GM12878 (cell line): Measurements from ENCODE around the gene S100A8. TPM values are rescaled to one million over a fixed set of nuclear protein-coding genes. Genes with fewer than 3 reads are reported as not detected.

Experiments used
- ATAC-seq: fragments of 200-7000 bp; cut with Tn5 transposase; 3 replicates; pipeline ENCODE4 v1.9.1; 2020; ENCODE audit warnings: mild to moderate bottlenecking, moderate library complexity
- BruUV-seq: library from RNA; stranded (reverse); fragments of 400-500 nt; replicated peaks from 2 replicates; lab custom pipeline; 2021; lab: Mats Ljungman, UMichigan
- CTCF ChIA-PET: fragments of 300-600 bp; sonication (Branson Sonifier 250); formaldehyde crosslinking; extraction: SDS; loops from one replicate; lab custom pipeline; 2021; ENCODE audit warnings: inconsistent platforms; lab: Yijun Ruan, JAX
- POLR2A ChIA-PET: fragments of 350-600 bp; formaldehyde crosslinking; extraction: SDS; loops from one replicate; lab custom pipeline; 2021; ENCODE audit warnings: inconsistent platforms; lab: Charles Lee
- RAD21 ChIA-PET: fragments of 300-600 bp; sonication (Branson Sonifier 250); formaldehyde crosslinking; loops from one replicate; lab custom pipeline; 2023; ENCODE audit warnings: antibody characterized with exemption; ENCODE audit not compliant: unreplicated experiment; lab: Charles Lee
- SMC1A ChIA-PET: fragments of 300-600 bp; sonication (Branson Sonifier 250); formaldehyde crosslinking; loops from one replicate; lab custom pipeline; 2023; ENCODE audit not compliant: unreplicated experiment, uncharacterized antibody; lab: Charles Lee
- DNase-seq: peaks from one replicate; pipeline ENCODE4 v3.0.0-alpha.2; 2011; ENCODE audit warnings: low read depth, low spot score
- FAIRE-seq: peaks from 3 replicates; lab custom pipeline; 2011; peaks lifted over from hg19 to GRCh38; lab: Jason Lieb, UNC
- H2AFZ ChIP-seq: 2 replicates; pipeline ENCODE4 v1.6.0; 2011; ENCODE audit warnings: low read depth, low read length, control low read depth; ENCODE audit not compliant: control insufficient read depth
- H3K27ac ChIP-seq: 2 replicates; pipeline ENCODE4 v1.5.1; 2011; ENCODE audit warnings: control low read depth; ENCODE audit not compliant: control insufficient read depth, insufficient read depth
- H3K27me3 ChIP-seq, 2 experiments: replicated peaks in 1 of 2; 2 replicates each; pipeline versions ENCODE4 v1.6.0 to v1.6.1; 2011; ENCODE audit warnings: low read length in 1 of 2; ENCODE audit not compliant: control insufficient read depth in 2 of 2, insufficient read depth in 2 of 2
- H3K36me3 ChIP-seq, 2 experiments: 2 replicates each; pipeline ENCODE4 v1.5.1; 2011; ENCODE audit warnings: low read length in 1 of 2; ENCODE audit not compliant: control insufficient read depth in 2 of 2, insufficient read depth in 2 of 2
- H3K4me1 ChIP-seq: 2 replicates; pipeline ENCODE4 v1.6.1; 2011; ENCODE audit warnings: mild to moderate bottlenecking, low read length, moderate library complexity, mixed read lengths; ENCODE audit not compliant: control insufficient read depth, insufficient read depth
- H3K4me2 ChIP-seq: 2 replicates; pipeline ENCODE4 v1.6.0; 2011; ENCODE audit warnings: control low read depth; ENCODE audit not compliant: control insufficient read depth, insufficient read depth
- H3K4me3 ChIP-seq: fragments of 200-600 bp; sonication (generic); 2 replicates; pipeline ENCODE4 v1.5.1; 2016
- H3K79me2 ChIP-seq: 2 replicates; pipeline ENCODE4 v1.6.0; 2011; ENCODE audit warnings: low read length; ENCODE audit not compliant: control insufficient read depth, insufficient read depth
- H3K9ac ChIP-seq: 2 replicates; pipeline ENCODE4 v1.8.0; 2011; ENCODE audit warnings: low read length, control low read depth, mixed read lengths; ENCODE audit not compliant: control insufficient read depth, insufficient read depth
- H3K9me3 ChIP-seq: replicated peaks from 3 replicates; pipeline ENCODE4 v1.5.1; 2011; ENCODE audit warnings: mild to moderate bottlenecking, low read length; ENCODE audit not compliant: control insufficient read depth, insufficient read depth
- H4K20me1 ChIP-seq: 2 replicates; pipeline ENCODE4 v1.6.0; 2011; ENCODE audit not compliant: control insufficient read depth, insufficient read depth
- ASH2L ChIP-seq: fragments of 300-600, 200-600 bp; sonication (generic); IDR thresholded peaks from 2 replicates; pipeline ENCODE4 v1.6.1; 2017; ENCODE audit warnings: low read depth, mild to moderate bottlenecking, borderline replicate concordance
- BCL3 ChIP-seq: IDR thresholded peaks from 2 replicates; pipeline ENCODE4 v1.6.1; 2011; ENCODE audit warnings: borderline replicate concordance, low read depth, mild to moderate bottlenecking, moderate library complexity, low read length; ENCODE audit not compliant: insufficient read depth, poor library complexity, severe bottlenecking
- CREM ChIP-seq: IDR thresholded peaks from 2 replicates; pipeline ENCODE4 v1.6.1; 2014; ENCODE audit warnings: antibody characterized with exemption, low read depth
- EGR1 ChIP-seq, 2 experiments: IDR thresholded peaks; 1 replicate in 1 of 2; 2 replicates in 1 of 2; pipeline ENCODE4 v1.6.1; 2011 to 2012; ENCODE audit warnings: low read depth in 2 of 2, low read length in 2 of 2, borderline replicate concordance in 1 of 2, mild to moderate bottlenecking in 1 of 2, moderate library complexity in 1 of 2
- HDAC2 ChIP-seq: fragments of 200-600 bp; sonication (generic); IDR thresholded peaks from 2 replicates; pipeline ENCODE4 v1.6.1; 2017
- NFXL1 ChIP-seq: fragments of 450-650 bp; IDR thresholded peaks from 2 replicates; pipeline ENCODE4 v1.6.1; 2017; ENCODE audit warnings: antibody characterized with exemption, mild to moderate bottlenecking, borderline replicate concordance
- RELB ChIP-seq: fragments of 450-650 bp; IDR thresholded peaks from 2 replicates; pipeline ENCODE4 v1.6.1; 2017; ENCODE audit warnings: low read depth, mild to moderate bottlenecking, moderate library complexity
- SMAD5 ChIP-seq: IDR thresholded peaks from 2 replicates; pipeline ENCODE4 v1.6.1; 2016; ENCODE audit warnings: antibody characterized with exemption, low read depth
- SMC3 ChIP-seq: IDR thresholded peaks from 2 replicates; pipeline ENCODE4 v1.6.1; 2011; ENCODE audit warnings: low read length, improper control_type of control experiment, borderline replicate concordance
- STAT1 ChIP-seq: fragments of 450-650 bp; conservative IDR thresholded peaks from 2 replicates; pipeline ENCODE4 v1.6.1; 2014; ENCODE audit warnings: antibody characterized with exemption, mild to moderate bottlenecking
- SUPT20H ChIP-seq: IDR thresholded peaks from 2 replicates; pipeline ENCODE4 v1.6.1; 2011; ENCODE audit warnings: low read depth, mild to moderate bottlenecking, low read length, moderate library complexity, borderline replicate concordance; ENCODE audit not compliant: control insufficient read depth
- TCF12 ChIP-seq: IDR thresholded peaks from 2 replicates; pipeline ENCODE4 v1.6.1; 2011; ENCODE audit warnings: low read depth, mild to moderate bottlenecking, low read length
- ZBED1 ChIP-seq: IDR thresholded peaks from 2 replicates; pipeline ENCODE4 v1.6.1; 2016; ENCODE audit warnings: borderline replicate concordance
- ZBTB33 ChIP-seq: fragments of 450-650 bp; IDR thresholded peaks from 2 replicates; pipeline ENCODE4 v1.6.1; 2017; ENCODE audit warnings: mild to moderate bottlenecking
- ZSCAN29 ChIP-seq: fragments of 450-650 bp; IDR thresholded peaks from 2 replicates; pipeline ENCODE4 v1.6.1; 2017; ENCODE audit warnings: mild to moderate bottlenecking, moderate library complexity
- WGBS: methylation state at CpG from one replicate; pipeline ENCODE4 v1.1.6; 2016; ENCODE audit warnings: low lambda C conversion rate; ENCODE audit not compliant: insufficient replicate concordance, insufficient coverage; ENCODE audit errors: missing lambda C conversion rate; 5-methylcytosine and 5-hydroxymethylcytosine counted together
- in situ Hi-C: fragments of 300-500 bp; cut with MboI; formaldehyde crosslinking; loops from 9 replicates; pipeline ENCODE4 v1.14.3; 2018; ENCODE audit warnings: mixed read lengths
- intact Hi-C: fragments of 100-400 bp; cut with micrococcal nuclease; formaldehyde crosslinking; loops from one replicate; pipeline ENCODE4 v1.14.2; 2022; ENCODE audit not compliant: unreplicated experiment
- polyA plus RNA-seq, 11 experiments: library from polyadenylated mRNA; depleted of rRNA in 4 of 11; unstranded in 6 of 11; stranded (reverse) in 5 of 11; fragments of >200 nt; fragmentation: Nextera tagmentation in 4 of 11; fragmentation: Illumina TruSeq in 1 of 11; extraction: Ambion mirVana in 4 of 11; extraction: Trizol in 1 of 11; gene quantifications; 1 replicate in 1 of 11; 2 replicates in 10 of 11; pipeline versions ENCODE4 v1.2.1 to v1.2.3, GENCODE V29; 2011 to 2016; ENCODE audit warnings: inconsistent platforms in 2 of 11, missing spikeins in 2 of 11, low read depth in 1 of 11
- total RNA-seq, 4 experiments: library from RNA; depleted of rRNA in 3 of 4; stranded (reverse); fragments of >200 nt in 3 of 4; fragmentation: Illumina TruSeq in 1 of 4; extraction: Trizol in 1 of 4; gene quantifications; 2 replicates each; pipeline versions ENCODE4 v1.2.1 to v1.2.3, GENCODE V29; 2013 to 2021
- TF ChIP-seq, protein P1 (sequence below): IDR thresholded peaks from 2 replicates; pipeline ENCODE4 v1.6.1; 2012; ENCODE audit warnings: low read depth, low read length, improper control_type of control experiment
- TF ChIP-seq, protein P2 (sequence below): fragments of 150-350 bp; IDR thresholded peaks from 2 replicates; pipeline ENCODE4 v1.6.1; 2016; ENCODE audit warnings: low read depth, low read length

The S100A8 gene
- total and polyA plus RNA-seq, 10 of the 15 experiments (the other 5 are each of a cell fraction or from before 2014, with no cell fraction given): 0.28 TPM; not detected in 9

DNA sequence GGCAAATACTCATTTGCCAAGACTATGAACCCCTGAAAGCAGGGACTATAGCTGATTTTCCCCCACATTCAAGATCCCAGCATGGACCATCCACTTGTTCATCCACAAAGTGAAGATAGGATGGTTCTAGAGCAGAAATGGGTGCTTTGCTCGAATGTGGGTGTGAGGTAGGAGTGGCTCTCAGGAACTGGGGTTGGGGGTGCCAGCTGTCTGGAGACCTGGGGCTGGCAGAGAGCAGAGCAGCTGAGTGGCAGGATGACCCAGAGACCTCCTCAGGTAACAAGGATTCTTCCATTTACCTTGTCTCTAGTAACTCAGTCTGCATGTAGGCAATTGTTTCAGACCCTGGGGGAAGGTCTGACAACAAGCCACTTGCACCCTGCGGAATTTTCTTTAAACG is 27.2 kb downstream of the S100A8 start:
- Histone ChIP-seq H3K4me1 (no peaks in the 10 kb centered on the region), H3K4me2 (no peak overlapping the region), H3K9me3 (no peaks in the 10 kb centered on the region), H3K27me3 (no peaks in the 10 kb centered on the region), H4K20me1 (no peaks in the 10 kb centered on the region), H3K79me2 (no peaks in the 10 kb centered on the region), H2AFZ (no peak overlapping the region), H3K27ac (no peak overlapping the region), H3K4me3 (no peak overlapping the region), H3K36me3 (no peaks in the 10 kb centered on the region), H3K9ac (no peak overlapping the region)
- no TSS peak for BruUV-seq
- intact Hi-C loops (no loop called here), in situ Hi-C loops (no loop called here)
- ChIA-PET CTCF (interaction anchor here (1.8 kb wide), 1 partner anchor 52 kb away, joined by 3 read pairs; no protein-coding TSS in a partner anchor), RAD21 (no interaction called here), POLR2A (no interaction called here), SMC1A (interaction anchor here (1.9 kb wide), 1 partner anchor 11 kb away, joined by 5 read pairs; no protein-coding TSS in a partner anchor)
- WGBS: 0% methylated on average over 3 of the region's 3 CpGs
- ATAC-seq (no peak), FAIRE-seq (no peak), DNase-seq (no peak)
- TF ChIP-seq RELB (no peak), NFXL1 (no peak), TCF12 (no peak), ASH2L (no peak), ZSCAN29 (no peak), CREM (no peak), HDAC2 (no peak), BCL3 (no peak), SUPT20H (no peak), EGR1 (IDR thresholded peaks at IDR 0.05; ENCODE audit: borderline replicate concordance in 1 of 2, low read depth in 2 of 2, low read length in 2 of 2) (no peak), SMAD5 (no peak), ZBTB33 (no peak), SMC3 (no peak), ZBED1 (no peak), STAT1 (no peak)
- TF ChIP-seq, protein P1, sequence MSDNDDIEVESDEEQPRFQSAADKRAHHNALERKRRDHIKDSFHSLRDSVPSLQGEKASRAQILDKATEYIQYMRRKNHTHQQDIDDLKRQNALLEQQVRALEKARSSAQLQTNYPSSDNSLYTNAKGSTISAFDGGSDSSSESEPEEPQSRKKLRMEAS: no peak
- TF ChIP-seq, protein P2, sequence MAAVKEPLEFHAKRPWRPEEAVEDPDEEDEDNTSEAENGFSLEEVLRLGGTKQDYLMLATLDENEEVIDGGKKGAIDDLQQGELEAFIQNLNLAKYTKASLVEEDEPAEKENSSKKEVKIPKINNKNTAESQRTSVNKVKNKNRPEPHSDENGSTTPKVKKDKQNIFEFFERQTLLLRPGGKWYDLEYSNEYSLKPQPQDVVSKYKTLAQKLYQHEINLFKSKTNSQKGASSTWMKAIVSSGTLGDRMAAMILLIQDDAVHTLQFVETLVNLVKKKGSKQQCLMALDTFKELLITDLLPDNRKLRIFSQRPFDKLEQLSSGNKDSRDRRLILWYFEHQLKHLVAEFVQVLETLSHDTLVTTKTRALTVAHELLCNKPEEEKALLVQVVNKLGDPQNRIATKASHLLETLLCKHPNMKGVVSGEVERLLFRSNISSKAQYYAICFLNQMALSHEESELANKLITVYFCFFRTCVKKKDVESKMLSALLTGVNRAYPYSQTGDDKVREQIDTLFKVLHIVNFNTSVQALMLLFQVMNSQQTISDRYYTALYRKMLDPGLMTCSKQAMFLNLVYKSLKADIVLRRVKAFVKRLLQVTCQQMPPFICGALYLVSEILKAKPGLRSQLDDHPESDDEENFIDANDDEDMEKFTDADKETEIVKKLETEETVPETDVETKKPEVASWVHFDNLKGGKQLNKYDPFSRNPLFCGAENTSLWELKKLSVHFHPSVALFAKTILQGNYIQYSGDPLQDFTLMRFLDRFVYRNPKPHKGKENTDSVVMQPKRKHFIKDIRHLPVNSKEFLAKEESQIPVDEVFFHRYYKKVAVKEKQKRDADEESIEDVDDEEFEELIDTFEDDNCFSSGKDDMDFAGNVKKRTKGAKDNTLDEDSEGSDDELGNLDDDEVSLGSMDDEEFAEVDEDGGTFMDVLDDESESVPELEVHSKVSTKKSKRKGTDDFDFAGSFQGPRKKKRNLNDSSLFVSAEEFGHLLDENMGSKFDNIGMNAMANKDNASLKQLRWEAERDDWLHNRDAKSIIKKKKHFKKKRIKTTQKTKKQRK: no peak
